Mesothelial cell of epicardium (in vitro differentiated cells): ENCODE results near the gene ZMYND10. TPM values are rescaled to one million over a fixed set of nuclear protein-coding genes. Genes with fewer than 3 reads are reported as not detected.

ENCODE experiments used
- DNase-seq, 2 experiments: peaks; one replicate each; pipeline ENCODE4 v3.0.0; 2021; ENCODE audit warnings: low spot score in 2 of 2; ENCODE audit not compliant: unreplicated experiment in 2 of 2
- H3K27ac Mint-ChIP-seq: 2 replicates; pipeline ENCODE4 v1.8.0; 2021; ENCODE audit warnings: mixed read lengths
- H3K27me3 Mint-ChIP-seq: 2 replicates; pipeline ENCODE4 v1.8.0; 2021; ENCODE audit warnings: low read depth, mixed read lengths
- H3K36me3 Mint-ChIP-seq: 2 replicates; pipeline ENCODE4 v1.8.0; 2021; ENCODE audit warnings: mixed read lengths
- H3K4me1 Mint-ChIP-seq: 2 replicates; pipeline ENCODE4 v1.8.0; 2021; ENCODE audit warnings: mixed read lengths
- H3K4me3 Mint-ChIP-seq: 2 replicates; pipeline ENCODE4 v1.8.0; 2021; ENCODE audit warnings: mild to moderate bottlenecking, moderate library complexity, mixed read lengths
- H3K9me3 Mint-ChIP-seq: 2 replicates; pipeline ENCODE4 v1.8.0; 2021; ENCODE audit warnings: mixed read lengths
- total RNA-seq: library from RNA; stranded (reverse); gene quantifications from 3 replicates; pipeline ENCODE4 v1.2.1, GENCODE V29; 2021
- TF ChIP-seq, protein P1 (sequence below): fragments of 200-600 bp; sonication (generic); IDR thresholded peaks from one replicate; pipeline ENCODE4 v1.5.0; 2021; ENCODE audit warnings: antibody characterized with exemption; ENCODE audit not compliant: unreplicated experiment

Gene ZMYND10
- total RNA-seq, 1 donor from 2014 or later, result 0.83 TPM

DNA sequence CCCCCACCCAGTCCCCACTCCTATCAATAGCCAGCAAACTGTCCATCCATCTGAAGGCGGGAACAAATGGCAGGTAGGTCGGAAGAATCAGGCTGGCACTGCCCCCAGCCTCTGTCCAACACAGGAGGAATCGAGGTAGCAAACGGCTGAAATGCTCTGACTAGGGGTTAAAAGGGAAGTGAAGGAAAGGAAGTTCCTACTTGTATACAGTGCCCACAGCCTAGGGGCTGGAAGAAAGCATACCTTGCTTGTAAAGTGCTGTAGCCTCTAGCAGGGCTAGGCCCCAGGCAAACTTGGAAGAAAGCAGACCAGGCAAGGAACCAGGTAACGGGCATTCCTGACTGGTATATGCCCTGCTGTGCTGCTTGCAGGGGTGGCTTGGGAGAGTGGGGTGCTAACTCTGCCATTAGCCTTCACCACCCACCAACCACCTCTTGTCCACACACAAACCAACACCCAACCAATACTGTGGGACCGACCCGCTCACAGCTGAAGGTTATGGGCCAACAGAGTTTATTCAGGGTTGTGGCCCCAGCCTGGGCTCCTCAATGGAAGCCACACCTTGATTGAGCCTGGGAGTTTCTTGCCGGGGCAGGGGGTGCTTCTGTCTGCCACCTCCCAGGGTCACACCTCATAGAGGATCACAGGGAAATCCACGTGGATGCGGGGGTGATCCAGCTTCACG is 19.9 kb downstream of the ZMYND10 start:
- Mint-ChIP-seq H3K27me3 (no peaks in the 10 kb centered on the region), H3K4me1 (peaks cover 28% of the 10 kb centered on the region), H3K4me3 (no peak overlapping the region), H3K36me3 (peaks cover 4% of the 10 kb centered on the region), H3K9me3 (no peaks in the 10 kb centered on the region), H3K27ac (no peak overlapping the region)
- no peak for DNase-seq
- TF ChIP-seq, protein P1, sequence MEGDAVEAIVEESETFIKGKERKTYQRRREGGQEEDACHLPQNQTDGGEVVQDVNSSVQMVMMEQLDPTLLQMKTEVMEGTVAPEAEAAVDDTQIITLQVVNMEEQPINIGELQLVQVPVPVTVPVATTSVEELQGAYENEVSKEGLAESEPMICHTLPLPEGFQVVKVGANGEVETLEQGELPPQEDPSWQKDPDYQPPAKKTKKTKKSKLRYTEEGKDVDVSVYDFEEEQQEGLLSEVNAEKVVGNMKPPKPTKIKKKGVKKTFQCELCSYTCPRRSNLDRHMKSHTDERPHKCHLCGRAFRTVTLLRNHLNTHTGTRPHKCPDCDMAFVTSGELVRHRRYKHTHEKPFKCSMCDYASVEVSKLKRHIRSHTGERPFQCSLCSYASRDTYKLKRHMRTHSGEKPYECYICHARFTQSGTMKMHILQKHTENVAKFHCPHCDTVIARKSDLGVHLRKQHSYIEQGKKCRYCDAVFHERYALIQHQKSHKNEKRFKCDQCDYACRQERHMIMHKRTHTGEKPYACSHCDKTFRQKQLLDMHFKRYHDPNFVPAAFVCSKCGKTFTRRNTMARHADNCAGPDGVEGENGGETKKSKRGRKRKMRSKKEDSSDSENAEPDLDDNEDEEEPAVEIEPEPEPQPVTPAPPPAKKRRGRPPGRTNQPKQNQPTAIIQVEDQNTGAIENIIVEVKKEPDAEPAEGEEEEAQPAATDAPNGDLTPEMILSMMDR, result no peak

DNA sequence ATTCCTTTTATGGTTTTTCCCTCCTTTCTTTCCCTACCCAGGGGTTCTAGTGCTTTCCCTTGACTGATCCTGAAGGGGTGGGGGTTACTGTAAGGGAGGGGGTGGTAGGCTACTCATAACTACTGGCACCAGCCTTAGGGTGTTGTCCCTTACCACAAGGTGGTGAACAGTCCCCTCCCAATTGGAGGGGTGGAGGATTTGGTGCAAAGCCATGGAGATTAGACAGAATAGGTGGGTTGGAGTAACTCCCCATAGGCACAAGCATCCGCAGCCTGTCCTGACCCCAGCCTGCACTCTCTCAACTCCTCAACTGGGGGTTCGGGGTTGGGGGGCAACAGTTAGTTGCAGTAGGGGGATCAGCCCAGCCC is 20.4 kb downstream of the ZMYND10 start:
- H3K27ac Mint-ChIP-seq, result no peak overlapping the region
- H3K4me3 Mint-ChIP-seq, result no peak overlapping the region
- DNase-seq, result no peak
- H3K4me1 Mint-ChIP-seq, result peaks cover 33% of the 10 kb centered on the region
- H3K27me3 Mint-ChIP-seq, result no peaks in the 10 kb centered on the region
- no peaks in the 10 kb centered on the region for H3K9me3 Mint-ChIP-seq
- TF ChIP-seq, protein P1, result no peak
- H3K36me3 Mint-ChIP-seq, result no peaks in the 10 kb centered on the region

DNA sequence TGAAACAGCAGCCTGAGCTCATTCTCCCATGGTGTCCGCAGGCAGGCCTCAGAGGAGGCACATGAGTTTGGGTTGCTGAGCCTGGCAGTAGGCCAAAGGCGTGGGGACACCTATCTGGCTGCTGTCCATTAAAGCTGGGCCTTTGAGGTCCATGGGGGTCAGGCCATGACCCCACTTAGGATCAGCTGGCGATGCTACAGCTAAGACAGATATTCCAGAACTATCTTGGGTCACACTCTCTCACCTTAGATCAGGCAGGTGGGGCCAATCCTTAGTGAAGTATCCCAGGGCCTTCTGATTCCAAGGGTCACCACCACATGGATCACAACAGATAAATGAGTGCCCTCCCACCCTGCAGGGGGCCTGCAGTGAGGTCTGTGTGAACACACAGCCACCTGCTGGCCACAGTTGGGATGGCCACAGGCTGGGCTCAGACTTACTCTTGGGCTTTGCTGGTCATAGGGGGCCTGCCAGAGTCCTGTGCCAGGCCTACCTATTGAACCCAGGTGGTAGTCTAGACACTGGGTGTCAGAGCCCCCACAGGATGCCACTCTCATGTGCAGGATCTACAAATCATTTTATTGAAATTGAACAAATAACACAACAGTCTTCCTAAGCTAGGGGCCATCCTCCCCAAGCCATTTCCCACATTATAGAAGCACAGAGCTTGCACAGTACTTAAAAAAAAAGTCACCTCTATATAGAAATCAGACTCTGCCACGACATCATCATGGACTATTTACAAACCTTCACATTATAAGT is 21.0 kb downstream of the ZMYND10 start:
- peak in 1 of 2 experiments; percentile 76 for DNase-seq
- Mint-ChIP-seq H3K27me3 (no peaks in the 10 kb centered on the region), H3K9me3 (no peaks in the 10 kb centered on the region), H3K4me1 (peaks cover 38% of the 10 kb centered on the region), H3K4me3 (peak overlapping the region; percentile 14), H3K27ac (peak overlapping the region; percentile 40), H3K36me3 (no peaks in the 10 kb centered on the region)
- TF ChIP-seq, protein P1, result peak; percentile 83

DNA sequence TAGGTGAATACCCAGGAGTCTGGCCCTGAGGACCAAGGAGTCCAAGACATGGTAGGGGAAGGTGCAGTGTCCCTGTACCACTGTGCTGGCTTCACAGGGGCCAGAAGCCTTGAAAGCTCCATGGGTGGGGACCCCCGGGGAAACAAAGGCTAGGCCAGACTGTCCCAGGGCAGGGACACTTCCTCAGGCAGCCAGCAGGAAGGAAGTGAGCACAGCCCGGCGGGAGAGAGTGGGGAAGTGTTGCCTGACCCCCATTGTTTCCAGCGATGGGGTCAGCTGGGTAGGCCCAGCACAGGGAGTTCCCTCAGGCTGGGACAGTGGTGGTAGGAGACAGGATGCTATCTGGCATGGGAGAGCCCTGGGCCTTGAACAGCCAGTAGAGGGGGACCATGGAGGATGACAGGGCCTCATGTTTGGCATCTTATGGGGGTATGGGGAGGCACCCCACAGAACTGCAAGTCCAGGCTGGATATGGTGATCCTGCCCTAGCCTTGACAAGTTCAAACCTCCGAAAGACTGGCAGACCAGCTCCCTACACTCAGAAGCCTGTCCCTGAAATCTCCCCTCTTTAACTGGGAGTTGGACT is 21.8 kb downstream of the ZMYND10 start:
- Mint-ChIP-seq H3K4me1 (peaks cover 47% of the 10 kb centered on the region), H3K9me3 (no peaks in the 10 kb centered on the region), H3K4me3 (no peak overlapping the region), H3K27ac (no peak overlapping the region), H3K27me3 (no peaks in the 10 kb centered on the region), H3K36me3 (peaks cover 2% of the 10 kb centered on the region)
- TF ChIP-seq, protein P1, result no peak
- DNase-seq, result no peak

DNA sequence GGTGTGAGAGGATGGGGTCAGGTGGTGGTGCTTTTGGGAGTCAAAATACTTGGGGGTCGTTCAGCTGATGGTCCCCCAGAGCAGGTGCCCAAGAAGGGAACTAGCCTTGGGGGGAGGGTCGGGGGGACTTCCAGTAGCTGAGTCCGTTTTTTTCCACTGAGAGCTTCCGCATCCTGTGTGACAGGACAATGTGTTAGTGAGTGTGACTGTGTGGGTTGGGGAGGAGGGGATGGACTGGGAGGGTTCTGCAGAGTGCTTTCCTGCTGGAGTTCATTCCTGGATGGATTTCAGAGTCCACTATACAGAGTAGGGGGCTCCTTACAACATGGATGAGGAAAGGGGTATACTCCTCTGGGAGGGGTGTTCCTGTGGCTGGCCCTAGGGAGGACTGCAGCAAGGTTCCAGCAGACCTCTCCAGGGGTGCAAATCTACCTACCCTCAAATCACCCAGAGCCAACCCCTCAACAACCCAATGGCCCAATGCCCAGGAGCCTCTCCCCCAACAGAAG is 22.4 kb downstream of the ZMYND10 start:
- Mint-ChIP-seq H3K36me3 (peaks cover 5% of the 10 kb centered on the region), H3K4me1 (peaks cover 46% of the 10 kb centered on the region), H3K27ac (no peak overlapping the region), H3K9me3 (no peaks in the 10 kb centered on the region), H3K4me3 (no peak overlapping the region), H3K27me3 (no peaks in the 10 kb centered on the region)
- TF ChIP-seq, protein P1, result no peak
- no peak for DNase-seq
